GM21717 (cell line): ENCODE data around the gene TMEM164.

Experiments
- ATAC-seq: cut with Tn5 transposase; IDR thresholded peaks from one replicate; pipeline ENCODE4 v1.9.1; 2021; ENCODE audit warnings: mild to moderate bottlenecking, moderate library complexity; ENCODE audit not compliant: unreplicated experiment

Gene TMEM164

DNA sequence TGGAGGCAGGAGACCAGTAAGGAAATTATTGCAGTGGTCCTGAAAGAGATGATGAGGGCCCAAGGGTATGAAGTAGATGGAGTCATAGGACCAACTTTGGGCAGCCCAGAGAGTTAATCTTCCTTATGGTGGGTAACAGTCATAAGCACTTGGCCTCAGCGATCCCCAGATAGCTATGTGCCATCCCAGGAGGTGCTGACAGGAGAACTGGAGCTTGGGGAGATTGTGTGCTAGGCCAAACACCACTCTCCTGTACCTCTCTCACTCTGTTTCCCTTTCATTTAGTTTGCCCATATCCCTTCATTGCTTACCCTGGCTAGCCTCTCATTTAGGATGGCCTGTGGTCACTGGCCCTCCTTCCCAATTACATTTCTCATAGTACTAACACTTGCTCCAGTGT is 60.0 kb downstream of the TMEM164 start:
- ATAC-seq, result no peak

GRCh38 chrX:110066488-110067225 is 63.7 kb downstream of the TMEM164 start:
- ATAC-seq, result no peak

- no peak for ATAC-seq
These were observed 68.1 kb downstream of the TMEM164 start for GRCh38 chrX:110070970-110071369.

DNA sequence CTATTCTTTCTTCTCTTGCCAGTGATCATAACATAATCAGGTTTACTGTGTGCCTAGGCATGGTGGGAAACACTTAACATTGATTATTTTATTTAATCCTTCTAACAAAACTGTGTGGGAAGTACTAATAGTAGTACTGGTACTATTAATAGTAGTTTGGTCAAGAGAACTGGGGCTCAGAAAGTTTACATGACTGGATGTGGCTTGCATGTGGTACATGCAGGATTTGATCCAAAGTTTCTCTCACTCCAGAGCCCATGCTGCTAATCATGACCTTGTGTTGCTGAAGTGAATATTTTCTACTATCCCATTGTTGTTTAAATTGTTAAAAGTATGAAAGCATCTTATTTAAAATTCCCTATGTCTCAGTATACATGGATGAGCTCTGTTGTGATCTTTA is 78.4 kb downstream of the TMEM164 start:
- ATAC-seq, result no peak

GRCh38 chrX:110081740-110082139 is 78.8 kb downstream of the TMEM164 start:
- no peak for ATAC-seq

DNA sequence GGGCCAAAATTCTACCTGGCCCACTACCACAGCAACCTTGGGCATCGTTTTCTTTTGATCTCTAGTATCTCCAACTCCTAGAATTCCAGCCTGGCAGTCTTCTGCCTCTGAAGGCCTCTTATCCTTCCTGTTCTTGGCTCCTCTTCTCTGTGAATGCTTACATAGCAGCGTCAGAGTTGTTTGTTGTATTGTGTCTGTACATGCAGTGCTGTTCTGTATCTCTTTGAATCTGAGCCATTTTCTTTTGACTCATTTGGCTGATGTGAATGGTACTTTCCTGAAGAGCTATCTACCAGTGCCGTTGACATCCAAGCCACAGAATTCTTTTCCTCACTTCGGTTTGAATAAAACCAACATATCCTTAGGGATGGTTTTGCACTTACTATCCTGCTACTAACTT is 79.2 kb downstream of the TMEM164 start:
- ATAC-seq, result no peak

DNA sequence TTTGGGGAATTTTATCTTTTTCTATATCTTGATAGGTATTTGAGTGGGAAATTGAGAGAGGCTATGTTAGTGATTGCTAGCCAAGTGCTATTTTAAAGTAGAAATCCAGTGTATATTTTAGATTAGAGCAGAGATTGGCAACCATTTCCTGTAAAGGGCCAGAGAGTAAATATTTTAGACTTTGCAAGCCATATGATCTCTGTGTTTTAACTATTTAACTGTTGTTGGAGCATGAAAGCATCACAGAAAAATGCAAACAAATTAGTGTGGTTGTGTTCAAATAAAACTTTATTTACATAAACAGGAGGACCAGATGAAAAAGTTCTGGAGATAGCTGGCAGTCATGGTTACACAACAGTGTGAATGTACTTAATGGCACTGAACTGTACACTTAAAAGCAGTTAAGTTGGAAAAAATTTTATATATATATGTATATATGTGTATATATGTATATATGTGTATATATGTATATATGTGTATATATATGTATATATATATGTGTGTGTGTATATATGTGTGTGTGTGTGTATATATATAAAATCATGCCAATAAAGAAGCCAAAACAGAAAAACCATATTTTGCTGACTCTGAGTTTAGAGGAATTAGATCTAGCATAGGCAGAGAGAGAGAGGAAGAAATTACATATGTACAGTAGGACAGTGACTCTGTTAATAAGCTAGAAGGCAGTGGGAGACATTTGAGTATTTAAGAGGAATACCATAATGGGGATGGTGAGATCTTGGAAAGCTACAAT is 83.4 kb downstream of the TMEM164 start:
- ATAC-seq, result no peak

DNA sequence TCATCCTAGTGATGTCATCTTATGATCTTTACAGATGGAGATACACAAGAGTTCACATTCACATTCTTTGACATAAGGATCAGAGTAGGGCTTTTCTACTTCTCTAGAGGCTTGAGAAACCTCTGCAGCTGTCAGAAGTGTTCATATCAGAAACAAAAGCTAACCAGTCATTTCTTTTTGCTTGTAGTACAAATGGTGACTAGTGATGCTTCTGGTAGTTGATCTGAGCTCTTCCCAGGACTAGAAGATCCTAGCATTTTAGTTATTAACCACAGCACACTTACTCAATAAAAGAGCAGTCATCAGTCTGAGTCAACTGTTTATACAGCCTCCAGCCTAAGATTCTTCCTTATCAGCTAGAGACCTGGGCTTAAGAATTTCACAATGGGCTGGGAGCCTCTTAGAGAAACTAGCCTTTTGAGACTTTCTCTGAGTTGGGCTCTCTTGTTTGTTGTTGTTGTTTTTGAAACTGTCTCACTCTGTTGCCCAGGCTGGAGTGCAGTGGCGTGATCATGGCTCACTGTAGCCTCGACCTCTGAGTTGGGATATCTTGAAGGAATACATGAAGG is 84.1 kb downstream of the TMEM164 start:
- peak; percentile 51 for ATAC-seq

DNA sequence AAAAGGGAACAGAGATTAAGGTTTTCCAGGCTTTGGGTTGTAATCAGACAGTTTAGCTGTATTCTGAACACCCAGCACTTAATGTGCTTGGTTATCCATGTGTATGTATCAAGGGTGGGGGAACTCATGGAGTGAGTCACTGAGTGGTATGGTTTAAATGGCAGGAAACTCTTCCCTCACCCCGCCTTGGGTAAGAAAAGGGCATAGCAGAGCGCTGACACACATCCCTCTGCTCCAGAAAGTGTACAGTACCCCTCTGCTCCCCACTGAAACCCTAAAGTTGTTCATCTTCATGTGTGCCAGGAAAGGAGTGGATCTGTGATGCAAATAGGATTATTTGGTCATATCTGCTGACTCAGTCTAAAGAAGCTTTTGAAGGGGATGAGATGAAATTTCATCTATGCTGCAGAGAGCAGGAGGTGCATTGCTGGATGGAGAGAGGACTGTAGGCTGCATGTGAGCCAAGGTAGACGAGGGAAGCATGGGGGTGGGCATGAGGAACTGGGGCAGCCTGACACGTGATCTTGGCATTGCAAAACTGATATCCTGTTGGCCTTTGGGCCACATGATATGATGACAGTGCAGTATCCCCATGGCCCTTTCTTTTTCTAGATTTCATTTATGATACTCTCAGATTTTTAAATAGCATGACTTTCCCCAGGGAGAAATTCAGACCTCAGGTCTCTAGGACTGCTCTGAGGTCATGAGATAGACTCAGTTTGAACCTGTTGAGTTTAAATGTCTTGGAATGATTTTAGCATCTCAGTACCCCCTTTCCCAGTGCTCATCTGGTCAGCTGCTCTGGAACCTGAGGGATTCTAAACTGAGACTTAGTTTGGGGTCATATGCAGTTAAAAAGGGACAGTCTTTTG is 84.8 kb downstream of the TMEM164 start:
- ATAC-seq, result peak; percentile 12

- no peak for ATAC-seq
These were observed 86.9 kb downstream of the TMEM164 start for GRCh38 chrX:110089656-110090403.

GRCh38 chrX:110097920-110098319 is 95.0 kb downstream of the TMEM164 start:
- ATAC-seq, result no peak

DNA sequence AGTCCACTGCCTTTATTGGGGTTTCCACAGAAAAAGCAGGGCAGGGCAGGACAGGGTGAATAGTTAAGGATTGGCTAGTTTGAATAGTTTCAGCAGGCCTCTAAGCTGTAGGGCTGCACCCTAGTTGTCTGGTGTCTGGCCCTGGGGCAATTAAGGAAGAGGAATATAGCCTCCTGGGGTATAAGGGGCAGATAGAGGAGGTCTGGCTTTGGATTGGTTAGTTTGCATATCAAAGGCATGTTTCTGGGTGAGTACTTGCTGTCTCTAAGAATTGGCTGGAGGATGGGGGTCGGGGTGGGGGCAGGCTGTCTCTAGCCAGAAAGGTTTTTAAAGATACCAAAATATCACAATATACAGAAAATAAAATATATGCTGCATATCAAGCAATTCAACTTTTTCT is 100.4 kb downstream of the TMEM164 start:
- ATAC-seq, result no peak

DNA sequence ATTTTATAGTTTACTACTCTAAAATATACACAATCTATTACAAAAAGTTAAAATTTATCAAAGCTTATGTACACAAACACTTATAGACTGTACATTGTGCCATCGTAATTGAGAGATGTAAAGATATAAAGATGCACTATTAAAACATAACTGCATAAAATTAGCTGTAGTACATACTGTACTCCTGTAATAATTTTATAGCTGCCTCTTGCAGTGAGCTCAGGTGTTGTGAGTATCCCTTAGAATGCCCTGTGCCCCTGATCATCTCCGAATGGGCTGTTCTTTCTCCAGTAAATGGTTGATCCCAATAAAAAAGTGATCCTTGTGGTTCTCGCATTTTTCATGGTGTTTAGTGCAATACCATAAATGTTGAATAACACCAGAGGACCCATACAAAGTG is 101.2 kb downstream of the TMEM164 start:
- no peak for ATAC-seq

GRCh38 chrX:110108381-110108821 is 105.5 kb downstream of the TMEM164 start:
- ATAC-seq, result no peak

DNA sequence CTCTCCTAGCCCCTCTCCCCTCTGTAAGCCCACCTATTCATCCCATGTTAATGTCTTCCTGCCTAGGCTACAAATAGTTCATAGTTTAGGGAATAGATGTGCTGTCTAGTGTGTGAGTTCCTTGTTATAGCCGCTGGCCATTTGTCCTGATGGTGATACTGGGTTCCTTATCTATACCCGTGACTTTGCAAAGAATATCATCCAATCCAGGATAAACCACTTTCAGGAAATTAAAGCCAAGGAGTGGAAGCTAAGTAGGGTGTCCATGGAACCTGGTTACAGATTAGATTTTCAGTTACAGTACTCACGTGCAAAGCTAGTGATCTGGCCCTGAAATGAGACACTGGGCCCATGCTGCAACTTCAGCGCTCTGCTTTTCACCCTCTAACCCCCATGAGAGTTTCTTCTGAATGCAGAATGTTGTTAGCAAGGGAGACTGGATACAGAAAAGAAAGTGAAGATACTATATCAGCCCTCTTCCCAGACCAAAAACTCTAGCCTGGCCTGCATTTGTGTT is 111.4 kb downstream of the TMEM164 start:
- no peak for ATAC-seq

DNA sequence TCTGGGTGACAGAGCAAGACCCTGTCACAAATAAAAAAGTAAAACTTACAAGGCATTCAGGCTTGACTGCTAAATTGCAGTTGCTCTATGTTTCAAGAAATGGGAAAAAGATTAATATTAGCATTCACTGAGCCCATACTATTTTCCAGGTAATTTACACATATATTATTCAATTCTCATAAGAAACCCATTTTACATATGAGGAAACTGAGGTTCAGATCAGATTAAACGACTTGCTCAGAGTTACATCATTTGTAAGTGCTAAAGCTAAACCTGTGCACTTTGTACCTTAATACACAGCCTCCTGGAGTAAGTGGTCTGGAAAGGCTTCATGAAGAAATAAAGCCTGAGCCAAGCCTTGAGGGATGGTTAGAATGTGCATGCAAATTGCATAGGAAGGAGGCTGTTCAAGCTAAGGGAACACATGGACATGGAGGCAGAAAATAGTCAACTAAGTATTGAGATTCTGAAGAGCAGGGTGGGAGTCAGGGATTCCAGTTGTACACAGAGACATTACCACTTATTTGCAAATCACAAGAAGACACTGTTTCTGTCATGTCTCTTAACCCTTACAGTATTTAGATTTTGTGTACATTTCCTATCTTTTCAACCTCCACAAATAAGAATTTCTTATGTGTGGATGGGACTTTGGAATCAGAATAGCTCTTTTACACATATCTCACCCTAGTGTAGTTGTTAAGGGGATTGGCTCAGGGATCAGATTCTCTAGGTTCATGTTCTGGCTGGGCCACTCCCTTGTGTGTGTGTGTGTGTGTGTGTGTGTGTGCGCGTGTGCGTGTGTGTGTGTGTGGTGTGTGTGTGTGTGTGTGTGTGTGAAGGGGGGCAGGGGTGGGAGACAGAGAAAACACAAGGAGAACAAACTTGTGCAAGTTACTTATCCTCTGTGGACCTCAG is 113.4 kb downstream of the TMEM164 start:
- no peak for ATAC-seq

GRCh38 chrX:110118530-110118929 is 115.6 kb downstream of the TMEM164 start:
- ATAC-seq, result no peak

DNA sequence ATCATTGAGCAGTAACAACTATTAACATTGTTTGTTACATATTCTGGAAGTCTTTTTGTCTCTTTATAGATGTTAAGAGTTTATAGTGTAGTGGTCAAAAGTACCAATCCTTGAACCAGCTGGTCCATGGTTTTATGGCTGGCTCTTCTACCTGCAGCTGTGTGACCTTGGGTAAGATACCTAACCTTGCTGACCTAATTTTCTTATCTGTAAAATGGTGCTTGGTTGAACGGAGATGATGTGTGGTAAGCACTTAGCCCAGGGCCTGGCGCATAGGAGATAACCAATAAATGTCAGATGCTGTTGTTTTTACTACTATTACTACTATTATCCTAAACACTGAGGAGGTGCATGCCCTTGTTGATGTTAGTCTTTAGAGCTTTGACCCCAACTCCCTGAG is 116.6 kb downstream of the TMEM164 start:
- ATAC-seq, result no peak

GRCh38 chrX:110120025-110120424 is 117.1 kb downstream of the TMEM164 start:
- ATAC-seq, result no peak
